K562 (cell line): ENCODE results near the gene CARF.

Source experiments
- POLR2A ChIP-seq: fragments of 450-650 bp; conservative IDR thresholded peaks from 2 replicates; pipeline ENCODE4 v1.6.1; 2016
- ZFX ChIP-seq: sonication (generic); formaldehyde crosslinking; IDR thresholded peaks from 2 replicates; pipeline ENCODE4 v1.8.0; 2022; ENCODE audit warnings: mild to moderate bottlenecking, missing genetic modification reagents, moderate library complexity
- ZMIZ1 ChIP-seq, 2 experiments: fragments of 150-350 bp in 1 of 2; IDR thresholded peaks; 2 replicates each; pipeline ENCODE4 v1.6.1; 2012 to 2016; ENCODE audit warnings: low read depth in 2 of 2, low read length in 2 of 2, mild to moderate bottlenecking in 1 of 2, moderate library complexity in 1 of 2
- ZNF316 ChIP-seq: fragments of 450-650 bp; IDR thresholded peaks from 2 replicates; pipeline ENCODE4 v1.6.1; 2016
- TF ChIP-seq, protein P1 (sequence below): IDR thresholded peaks from 3 replicates; pipeline ENCODE4 v1.6.1; 2011; ENCODE audit warnings: borderline replicate concordance, mild to moderate bottlenecking; ENCODE audit not compliant: insufficient read length, insufficient read depth
- TF ChIP-seq, protein P2 (sequence below): sonication (generic); formaldehyde crosslinking; IDR thresholded peaks from 2 replicates; pipeline ENCODE4 v1.8.1; 2022; ENCODE audit warnings: missing genetic modification reagents

DNA sequence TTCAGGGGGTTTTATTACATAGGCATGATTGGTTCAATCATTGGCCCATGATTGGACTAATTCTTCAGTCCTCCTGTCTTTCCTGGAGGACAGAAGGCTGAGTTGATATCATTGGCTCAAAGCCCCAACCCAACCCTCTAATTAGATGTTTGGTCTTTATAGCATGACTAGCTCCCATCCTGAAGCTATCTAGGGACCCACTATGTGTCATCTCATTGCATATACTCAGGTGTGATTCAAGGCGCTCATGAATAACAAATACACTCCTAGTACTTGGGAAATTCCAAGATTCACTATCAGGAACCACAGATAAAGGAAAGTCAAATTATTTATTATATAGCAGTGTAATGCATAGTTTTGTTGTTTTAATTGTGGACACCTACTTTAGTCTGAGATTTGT, 77.7 kb downstream of the CARF start:
- TF ChIP-seq, protein P1, sequence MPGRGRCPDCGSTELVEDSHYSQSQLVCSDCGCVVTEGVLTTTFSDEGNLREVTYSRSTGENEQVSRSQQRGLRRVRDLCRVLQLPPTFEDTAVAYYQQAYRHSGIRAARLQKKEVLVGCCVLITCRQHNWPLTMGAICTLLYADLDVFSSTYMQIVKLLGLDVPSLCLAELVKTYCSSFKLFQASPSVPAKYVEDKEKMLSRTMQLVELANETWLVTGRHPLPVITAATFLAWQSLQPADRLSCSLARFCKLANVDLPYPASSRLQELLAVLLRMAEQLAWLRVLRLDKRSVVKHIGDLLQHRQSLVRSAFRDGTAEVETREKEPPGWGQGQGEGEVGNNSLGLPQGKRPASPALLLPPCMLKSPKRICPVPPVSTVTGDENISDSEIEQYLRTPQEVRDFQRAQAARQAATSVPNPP = no peak
- no peak for TF ChIP-seq ZMIZ1 (IDR thresholded peaks at IDR 0.05; ENCODE audit: low read depth in 2 of 2, low read length in 2 of 2)
- TF ChIP-seq POLR2A = no peak
- TF ChIP-seq, protein P2, sequence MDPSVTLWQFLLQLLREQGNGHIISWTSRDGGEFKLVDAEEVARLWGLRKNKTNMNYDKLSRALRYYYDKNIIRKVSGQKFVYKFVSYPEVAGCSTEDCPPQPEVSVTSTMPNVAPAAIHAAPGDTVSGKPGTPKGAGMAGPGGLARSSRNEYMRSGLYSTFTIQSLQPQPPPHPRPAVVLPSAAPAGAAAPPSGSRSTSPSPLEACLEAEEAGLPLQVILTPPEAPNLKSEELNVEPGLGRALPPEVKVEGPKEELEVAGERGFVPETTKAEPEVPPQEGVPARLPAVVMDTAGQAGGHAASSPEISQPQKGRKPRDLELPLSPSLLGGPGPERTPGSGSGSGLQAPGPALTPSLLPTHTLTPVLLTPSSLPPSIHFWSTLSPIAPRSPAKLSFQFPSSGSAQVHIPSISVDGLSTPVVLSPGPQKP (CRISPR knock-in tag) = no peak
- TF ChIP-seq ZFX (CRISPR knock-in tag) = no peak
- no peak for TF ChIP-seq ZNF316
